Psoas muscle (tissue), 8 donors: ENCODE measurements around the gene SCLT1. TPM values are rescaled to one million over a fixed set of nuclear protein-coding genes. Genes with fewer than 3 reads are reported as not detected.

Experiments used
- ATAC-seq, 4 donors: fragments of 200-7000 bp; cut with Tn5 transposase; one replicate each; pipeline ENCODE4 v1.9.1; 2020; ENCODE audit warnings: moderate library complexity in 3 of 4, mild to moderate bottlenecking in 2 of 4
- DNase-seq, 2 donors: peaks; one replicate each; pipeline ENCODE4 v3.0.0-alpha.2; 2020
- H3K27ac ChIP-seq: fragments of 200-600 bp; one replicate; pipeline ENCODE4 v1.8.0; 2022
- H3K27me3 ChIP-seq, 3 donors: fragments of 200-600 bp in 1 of 3; one replicate each; pipeline versions ENCODE4 v1.6.1 to v1.8.0; 2013 to 2022; ENCODE audit warnings: low read length in 2 of 3, mild to moderate bottlenecking in 2 of 3, moderate library complexity in 1 of 3; ENCODE audit not compliant: insufficient read depth in 3 of 3
- H3K36me3 ChIP-seq, 2 donors: fragments of 200-600 bp in 1 of 2; one replicate each; pipeline versions ENCODE4 v1.6.1 to v1.8.0; 2013 to 2022; ENCODE audit warnings: low read depth in 1 of 2, mild to moderate bottlenecking in 1 of 2, moderate library complexity in 1 of 2; ENCODE audit not compliant: insufficient read depth in 1 of 2
- H3K4me1 ChIP-seq: fragments of 200-600 bp; one replicate; pipeline ENCODE4 v1.8.0; 2022
- H3K4me3 ChIP-seq: fragments of 200-600 bp; one replicate; pipeline ENCODE4 v1.8.0; 2022; ENCODE audit warnings: mild to moderate bottlenecking
- H3K9me3 ChIP-seq: fragments of 200-600 bp; one replicate; pipeline ENCODE4 v1.8.0; 2022
- CTCF ChIP-seq: fragments of 200-600 bp; IDR thresholded peaks from one replicate; pipeline ENCODE4 v1.8.0; 2022; ENCODE audit warnings: antibody characterized with exemption
- WGBS, 3 donors: extraction: QIAGEN DNeasy Blood & Tissue Kit; methylation state at CpG; one replicate each; pipeline versions ENCODE4 v1.1.6 to v1.1.7; 2013; 5-methylcytosine and 5-hydroxymethylcytosine counted together
- intact Hi-C, 2 donors: fragments of 100-400 bp; cut with DNase I; formaldehyde crosslinking; loops; one replicate each; pipeline versions ENCODE4 v1.11.0 to v1.14.2; 2022
- polyA plus RNA-seq, 3 donors: library from polyadenylated mRNA; stranded (reverse); fragments of 200-250 nt; gene quantifications; one replicate each; pipeline ENCODE4 v1.2.3, GENCODE V29; 2013
- total RNA-seq, 4 donors: library from RNA; stranded (reverse); fragmentation: NEBNext Ultra II Directional in 2 of 4; extraction: Animal tissue kit (Norgen Biotek cat#: 25700) in 2 of 4; gene quantifications; one replicate each; pipeline versions ENCODE4 v1.2.1 to v1.2.4, GENCODE V29; 2021 to 2023
- donor health status: healthy with polysubstance abuse.
- donor health status: DM: no; HTN: no; CAD: no; lungs with moderate emphysema.
- donor health status: Bipolar disorder and iron deficiency.
- donor health status: healthy.
- donor health status: DM: yes; HTN: yes; CAD: no.
- donor health status: DM: no; HTN: no; CAD: no.
- donor health status: DM: no; HTN: no; CAD: no.
- donor health status: DM: yes; HTN: yes; CAD: no.

The SCLT1 gene
- total and polyA plus RNA-seq, 7 donors: 1.1 to 5.3 (median 3.1) TPM

GRCh38 chr4:129113434-129113833, 20.1 kb upstream of the SCLT1 start:
- Histone ChIP-seq H3K36me3 (peaks cover 0 to 17% of the 10 kb centered on the region in 2 donors), H3K27me3 (no peaks in the 10 kb centered on the region), H3K9me3 (no peaks in the 10 kb centered on the region), H3K27ac (no peak overlapping the region), H3K4me1 (no peaks in the 10 kb centered on the region), H3K4me3 (no peak overlapping the region)
- DNase-seq (no peak), ATAC-seq (no peak)
- 15 to 20% (median 17%) methylated on average over 1 of the region's 1 CpG for WGBS, 3 donors
- no peak for TF ChIP-seq CTCF
- intact Hi-C loops: no loop called here

GRCh38 chr4:129111919-129112318, 18.6 kb upstream of the SCLT1 start:
- Histone ChIP-seq H3K4me1 (no peaks in the 10 kb centered on the region), H3K9me3 (no peaks in the 10 kb centered on the region), H3K27me3 (no peaks in the 10 kb centered on the region), H3K4me3 (no peak overlapping the region), H3K36me3 (peaks cover 0 to 17% of the 10 kb centered on the region in 2 donors), H3K27ac (no peak overlapping the region)
- intact Hi-C loops: no loop called here
- no peak for DNase-seq
- TF ChIP-seq CTCF: no peak
- no peak for ATAC-seq

- no peak overlapping the region for H3K4me3 ChIP-seq
- no peaks in the 10 kb centered on the region for H3K9me3 ChIP-seq
- intact Hi-C loops: no loop called here
- DNase-seq (no peak), ATAC-seq (no peak)
- H3K36me3 ChIP-seq: peaks cover 0 to 17% of the 10 kb centered on the region in 2 donors
- no peaks in the 10 kb centered on the region for H3K27me3 ChIP-seq
- 83 to 91% (median 86%) methylated on average over 3 of the region's 3 CpGs for WGBS, 3 donors
- no peaks in the 10 kb centered on the region for H3K4me1 ChIP-seq
- H3K27ac ChIP-seq: no peak overlapping the region
- no peak for TF ChIP-seq CTCF
Measured at GRCh38 chr4:129110931-129111330, 17.6 kb upstream of the SCLT1 start.

GRCh38 chr4:129109965-129110824, 16.9 kb upstream of the SCLT1 start:
- peaks cover 0 to 19% of the 10 kb centered on the region in 2 donors for H3K36me3 ChIP-seq
- no peaks in the 10 kb centered on the region for H3K9me3 ChIP-seq
- 60 to 77% (median 69%) methylated on average over 3 of the region's 3 CpGs for WGBS, 3 donors
- intact Hi-C loops: no loop called here
- DNase-seq (no peak), ATAC-seq (no peak)
- TF ChIP-seq CTCF: no peak
- H3K4me1 ChIP-seq: no peaks in the 10 kb centered on the region
- H3K4me3 ChIP-seq: no peak overlapping the region
- no peak overlapping the region for H3K27ac ChIP-seq
- H3K27me3 ChIP-seq: no peaks in the 10 kb centered on the region
